SK-N-SH treated with all-trans-retinoic acid at 6 μM for 48 hours (cell line): Measurements from ENCODE around the gene GAST.

Experiments used
- ATAC-seq: fragments of 200-7000 bp; cut with Tn5 transposase; 3 replicates; pipeline ENCODE4 v1.9.1; 2020; ENCODE audit warnings: mild to moderate bottlenecking, moderate library complexity
- ARNTL ChIP-seq: fragments of 450-650 bp; formaldehyde crosslinking; IDR thresholded peaks from 2 replicates; pipeline ENCODE4 v1.5.0; 2020; ENCODE audit warnings: low read depth, mild to moderate bottlenecking, moderate library complexity, borderline replicate concordance
- BACH2 ChIP-seq: fragments of 250-450 bp; sonication (Bioruptor Pico); IDR thresholded peaks from 2 replicates; pipeline ENCODE4 v1.9.0; 2021; ENCODE audit warnings: mild to moderate bottlenecking, borderline replicate concordance
- CSDC2 ChIP-seq: fragments of 250-450 bp; sonication (Bioruptor Pico); IDR thresholded peaks from 2 replicates; pipeline ENCODE4 v1.5.0; 2020; ENCODE audit warnings: mild to moderate bottlenecking, moderate library complexity
- ESRRG ChIP-seq: fragments of 250-450 bp; sonication (Bioruptor Pico); IDR thresholded peaks from 2 replicates; pipeline ENCODE4 v1.6.1; 2021; ENCODE audit warnings: mild to moderate bottlenecking
- GLIS3 ChIP-seq: fragments of 250-450 bp; sonication (Bioruptor Pico); IDR thresholded peaks from 2 replicates; pipeline ENCODE4 v1.5.0; 2020; ENCODE audit warnings: mild to moderate bottlenecking, moderate library complexity
- OSR1 ChIP-seq: fragments of 250-450 bp; sonication (Bioruptor Pico); IDR thresholded peaks from 2 replicates; pipeline ENCODE4 v1.8.0; 2022; ENCODE audit warnings: moderate library complexity, mild to moderate bottlenecking, inconsistent platforms
- PPARA ChIP-seq: fragments of 250-450 bp; sonication (Bioruptor Pico); IDR thresholded peaks from 2 replicates; pipeline ENCODE4 v1.5.0; 2020; ENCODE audit warnings: mild to moderate bottlenecking, borderline replicate concordance
- RARB ChIP-seq: fragments of 250-450 bp; sonication (Bioruptor Pico); IDR thresholded peaks from 2 replicates; pipeline ENCODE4 v1.8.0; 2021; ENCODE audit warnings: mild to moderate bottlenecking, moderate library complexity
- SNAI2 ChIP-seq: fragments of 250-450 bp; sonication (Bioruptor Pico); IDR thresholded peaks from 2 replicates; pipeline ENCODE4 v1.5.0; 2020; ENCODE audit warnings: mild to moderate bottlenecking, moderate library complexity
- TOX ChIP-seq: fragments of 250-450 bp; sonication (Bioruptor Pico); IDR thresholded peaks from 2 replicates; pipeline ENCODE4 v1.8.0; 2021; ENCODE audit warnings: mild to moderate bottlenecking, moderate library complexity, borderline replicate concordance
- ZC3H10 ChIP-seq: fragments of 250-450 bp; sonication (Bioruptor Pico); IDR thresholded peaks from 2 replicates; pipeline ENCODE4 v1.5.1; 2021; ENCODE audit warnings: mild to moderate bottlenecking, moderate library complexity
- ZFP3 ChIP-seq: fragments of 250-450 bp; sonication (Bioruptor Pico); IDR thresholded peaks from 2 replicates; pipeline ENCODE4 v1.5.0; 2020; ENCODE audit warnings: mild to moderate bottlenecking, moderate library complexity
- ZFP30 ChIP-seq: fragments of 450-650 bp; formaldehyde crosslinking; IDR thresholded peaks from 2 replicates; pipeline ENCODE4 v1.5.0; 2022; ENCODE audit warnings: mild to moderate bottlenecking, moderate library complexity
- ZNF565 ChIP-seq: fragments of 450-650 bp; formaldehyde crosslinking; conservative IDR thresholded peaks from 2 replicates; pipeline ENCODE4 v1.5.0; 2020; ENCODE audit warnings: low read depth, mild to moderate bottlenecking, moderate library complexity
- ZNF70 ChIP-seq: fragments of 450-650 bp; formaldehyde crosslinking; IDR thresholded peaks from 2 replicates; pipeline ENCODE4 v1.5.0; 2020; ENCODE audit warnings: mild to moderate bottlenecking, moderate library complexity
- ZNF8 ChIP-seq: fragments of 450-650 bp; formaldehyde crosslinking; IDR thresholded peaks from 2 replicates; pipeline ENCODE4 v1.5.0; 2020; ENCODE audit warnings: mild to moderate bottlenecking, moderate library complexity
- TF ChIP-seq, protein P1 (sequence below): fragments of 250-450 bp; sonication (Bioruptor Pico); IDR thresholded peaks from 2 replicates; pipeline ENCODE4 v1.5.0; 2020; ENCODE audit warnings: mild to moderate bottlenecking, moderate library complexity
- TF ChIP-seq, protein P2 (sequence below): fragments of 250-450 bp; sonication (Bioruptor Pico); IDR thresholded peaks from 2 replicates; pipeline ENCODE4 v1.5.1; 2020; ENCODE audit warnings: low read depth, mild to moderate bottlenecking, moderate library complexity
- TF ChIP-seq, protein P3 (sequence below): fragments of 250-450 bp; sonication (Bioruptor Pico); IDR thresholded peaks from 2 replicates; pipeline ENCODE4 v1.5.1; 2021; ENCODE audit warnings: mild to moderate bottlenecking, moderate library complexity
- TF ChIP-seq, protein P4 (sequence below): fragments of 250-450 bp; sonication (Bioruptor Pico); IDR thresholded peaks from 2 replicates; pipeline ENCODE4 v1.8.0; 2020; ENCODE audit warnings: mild to moderate bottlenecking, moderate library complexity, borderline replicate concordance
- TF ChIP-seq, protein P5 (sequence below): fragments of 250-450 bp; sonication (Bioruptor Pico); IDR thresholded peaks from 2 replicates; pipeline ENCODE4 v1.8.0; 2021; ENCODE audit warnings: low read depth, mild to moderate bottlenecking, moderate library complexity, borderline replicate concordance

GAST gene

DNA sequence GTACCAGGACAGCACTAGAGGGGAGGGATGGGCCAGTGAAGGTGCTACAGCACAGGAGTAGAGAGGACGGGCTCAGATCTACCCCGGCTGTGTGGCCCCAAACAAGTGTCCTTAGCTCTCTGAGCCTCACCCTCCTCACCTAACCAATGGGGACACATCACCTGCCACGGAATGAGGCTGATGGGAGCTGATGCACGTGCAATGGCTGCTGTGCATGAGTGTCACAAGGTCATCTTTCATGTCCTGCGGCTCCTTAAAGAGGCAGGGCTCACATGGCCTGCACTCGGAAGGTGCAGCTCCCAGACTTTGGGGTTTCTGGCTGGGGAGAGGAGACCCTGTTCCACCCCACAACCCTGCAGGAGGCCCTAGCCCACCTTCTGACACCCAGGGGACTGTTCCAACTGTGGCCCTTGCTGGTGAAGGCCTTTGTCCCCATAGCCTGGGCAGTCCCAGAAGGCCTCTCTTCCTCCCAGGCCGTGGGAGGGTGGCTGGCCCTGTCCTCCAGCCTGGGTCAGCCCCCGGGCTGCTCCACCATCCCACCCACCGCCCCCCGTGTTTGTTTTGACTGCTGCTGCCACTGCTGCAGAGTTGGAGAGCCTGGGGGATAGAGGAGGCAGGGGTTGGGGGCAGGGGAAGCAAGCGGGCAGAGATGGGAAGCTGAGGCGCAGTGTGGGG is 11.8 kb downstream of the GAST start:
- no peak for ATAC-seq

DNA sequence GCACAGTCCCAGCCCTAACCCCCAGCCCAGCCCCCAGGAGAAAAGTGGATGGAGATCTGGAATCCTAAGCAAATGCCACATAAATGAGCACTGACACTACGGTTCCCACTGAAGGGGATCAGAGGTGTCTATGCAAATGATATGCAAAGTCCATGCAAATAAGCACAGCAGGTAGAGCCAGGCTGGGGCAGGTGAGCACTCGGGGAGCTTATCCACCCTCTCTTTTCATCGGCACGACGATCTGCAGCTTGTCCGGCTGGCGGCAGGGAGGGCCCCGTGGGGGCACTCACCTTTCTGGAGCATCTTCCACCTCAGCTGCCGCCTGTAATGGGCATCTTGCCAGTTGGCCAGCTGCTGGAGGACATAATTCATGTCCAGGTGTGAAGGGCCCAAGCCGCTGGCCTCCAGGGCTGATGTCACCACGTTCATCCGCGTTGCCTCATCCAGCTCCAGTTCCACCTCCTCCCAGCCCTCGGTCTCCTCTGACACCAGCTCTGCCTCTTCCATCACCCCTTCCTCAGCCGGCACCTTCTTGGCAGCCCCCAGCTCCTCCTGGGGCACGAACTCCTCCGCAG is 12.4 kb downstream of the GAST start:
- TF ChIP-seq RARB (CRISPR knock-in tag): no peak
- no peak for TF ChIP-seq ZNF70 (CRISPR knock-in tag)
- TF ChIP-seq TOX: no peak
- TF ChIP-seq ZNF8 (CRISPR knock-in tag): no peak
- TF ChIP-seq ZFP30: no peak
- no peak for TF ChIP-seq ARNTL (CRISPR knock-in tag)
- TF ChIP-seq SNAI2 (CRISPR knock-in tag): no peak
- no peak for TF ChIP-seq PPARA (CRISPR knock-in tag)
- TF ChIP-seq GLIS3: no peak
- TF ChIP-seq, protein P1, sequence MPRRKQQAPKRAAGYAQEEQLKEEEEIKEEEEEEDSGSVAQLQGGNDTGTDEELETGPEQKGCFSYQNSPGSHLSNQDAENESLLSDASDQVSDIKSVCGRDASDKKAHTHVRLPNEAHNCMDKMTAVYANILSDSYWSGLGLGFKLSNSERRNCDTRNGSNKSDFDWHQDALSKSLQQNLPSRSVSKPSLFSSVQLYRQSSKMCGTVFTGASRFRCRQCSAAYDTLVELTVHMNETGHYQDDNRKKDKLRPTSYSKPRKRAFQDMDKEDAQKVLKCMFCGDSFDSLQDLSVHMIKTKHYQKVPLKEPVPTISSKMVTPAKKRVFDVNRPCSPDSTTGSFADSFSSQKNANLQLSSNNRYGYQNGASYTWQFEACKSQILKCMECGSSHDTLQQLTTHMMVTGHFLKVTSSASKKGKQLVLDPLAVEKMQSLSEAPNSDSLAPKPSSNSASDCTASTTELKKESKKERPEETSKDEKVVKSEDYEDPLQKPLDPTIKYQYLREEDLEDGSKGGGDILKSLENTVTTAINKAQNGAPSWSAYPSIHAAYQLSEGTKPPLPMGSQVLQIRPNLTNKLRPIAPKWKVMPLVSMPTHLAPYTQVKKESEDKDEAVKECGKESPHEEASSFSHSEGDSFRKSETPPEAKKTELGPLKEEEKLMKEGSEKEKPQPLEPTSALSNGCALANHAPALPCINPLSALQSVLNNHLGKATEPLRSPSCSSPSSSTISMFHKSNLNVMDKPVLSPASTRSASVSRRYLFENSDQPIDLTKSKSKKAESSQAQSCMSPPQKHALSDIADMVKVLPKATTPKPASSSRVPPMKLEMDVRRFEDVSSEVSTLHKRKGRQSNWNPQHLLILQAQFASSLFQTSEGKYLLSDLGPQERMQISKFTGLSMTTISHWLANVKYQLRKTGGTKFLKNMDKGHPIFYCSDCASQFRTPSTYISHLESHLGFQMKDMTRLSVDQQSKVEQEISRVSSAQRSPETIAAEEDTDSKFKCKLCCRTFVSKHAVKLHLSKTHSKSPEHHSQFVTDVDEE (CRISPR knock-in tag): no peak
- no peak for TF ChIP-seq ESRRG (CRISPR knock-in tag)
- TF ChIP-seq ZC3H10: no peak
- TF ChIP-seq ZNF565 (CRISPR knock-in tag): no peak
- TF ChIP-seq, protein P2, sequence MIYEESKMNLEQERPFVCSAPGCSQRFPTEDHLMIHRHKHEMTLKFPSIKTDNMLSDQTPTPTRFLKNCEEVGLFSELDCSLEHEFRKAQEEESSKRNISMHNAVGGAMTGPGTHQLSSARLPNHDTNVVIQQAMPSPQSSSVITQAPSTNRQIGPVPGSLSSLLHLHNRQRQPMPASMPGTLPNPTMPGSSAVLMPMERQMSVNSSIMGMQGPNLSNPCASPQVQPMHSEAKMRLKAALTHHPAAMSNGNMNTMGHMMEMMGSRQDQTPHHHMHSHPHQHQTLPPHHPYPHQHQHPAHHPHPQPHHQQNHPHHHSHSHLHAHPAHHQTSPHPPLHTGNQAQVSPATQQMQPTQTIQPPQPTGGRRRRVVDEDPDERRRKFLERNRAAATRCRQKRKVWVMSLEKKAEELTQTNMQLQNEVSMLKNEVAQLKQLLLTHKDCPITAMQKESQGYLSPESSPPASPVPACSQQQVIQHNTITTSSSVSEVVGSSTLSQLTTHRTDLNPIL (CRISPR knock-in tag): no peak
- no peak for TF ChIP-seq BACH2
- TF ChIP-seq, all 23 proteins: peak for 0
- ATAC-seq: no peak

More for the DNA sequence above, 11.8 kb downstream of the GAST start:
- TF ChIP-seq ZNF70 (CRISPR knock-in tag) (no peak), ZFP3 (CRISPR knock-in tag) (no peak), RARB (CRISPR knock-in tag) (no peak), SNAI2 (CRISPR knock-in tag) (no peak), ARNTL (CRISPR knock-in tag) (no peak), ZFP30 (no peak), CSDC2 (CRISPR knock-in tag) (no peak), ESRRG (CRISPR knock-in tag) (no peak), GLIS3 (no peak), TOX (no peak), OSR1 (CRISPR knock-in tag) (no peak), BACH2 (no peak), ZNF565 (CRISPR knock-in tag) (no peak), ZC3H10 (no peak)
- TF ChIP-seq, protein P3, sequence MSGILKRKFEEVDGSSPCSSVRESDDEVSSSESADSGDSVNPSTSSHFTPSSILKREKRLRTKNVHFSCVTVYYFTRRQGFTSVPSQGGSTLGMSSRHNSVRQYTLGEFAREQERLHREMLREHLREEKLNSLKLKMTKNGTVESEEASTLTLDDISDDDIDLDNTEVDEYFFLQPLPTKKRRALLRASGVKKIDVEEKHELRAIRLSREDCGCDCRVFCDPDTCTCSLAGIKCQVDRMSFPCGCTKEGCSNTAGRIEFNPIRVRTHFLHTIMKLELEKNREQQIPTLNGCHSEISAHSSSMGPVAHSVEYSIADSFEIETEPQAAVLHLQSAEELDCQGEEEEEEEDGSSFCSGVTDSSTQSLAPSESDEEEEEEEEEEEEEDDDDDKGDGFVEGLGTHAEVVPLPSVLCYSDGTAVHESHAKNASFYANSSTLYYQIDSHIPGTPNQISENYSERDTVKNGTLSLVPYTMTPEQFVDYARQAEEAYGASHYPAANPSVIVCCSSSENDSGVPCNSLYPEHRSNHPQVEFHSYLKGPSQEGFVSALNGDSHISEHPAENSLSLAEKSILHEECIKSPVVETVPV (CRISPR knock-in tag): no peak
- TF ChIP-seq, protein P1 (CRISPR knock-in tag): no peak
- TF ChIP-seq, protein P4, sequence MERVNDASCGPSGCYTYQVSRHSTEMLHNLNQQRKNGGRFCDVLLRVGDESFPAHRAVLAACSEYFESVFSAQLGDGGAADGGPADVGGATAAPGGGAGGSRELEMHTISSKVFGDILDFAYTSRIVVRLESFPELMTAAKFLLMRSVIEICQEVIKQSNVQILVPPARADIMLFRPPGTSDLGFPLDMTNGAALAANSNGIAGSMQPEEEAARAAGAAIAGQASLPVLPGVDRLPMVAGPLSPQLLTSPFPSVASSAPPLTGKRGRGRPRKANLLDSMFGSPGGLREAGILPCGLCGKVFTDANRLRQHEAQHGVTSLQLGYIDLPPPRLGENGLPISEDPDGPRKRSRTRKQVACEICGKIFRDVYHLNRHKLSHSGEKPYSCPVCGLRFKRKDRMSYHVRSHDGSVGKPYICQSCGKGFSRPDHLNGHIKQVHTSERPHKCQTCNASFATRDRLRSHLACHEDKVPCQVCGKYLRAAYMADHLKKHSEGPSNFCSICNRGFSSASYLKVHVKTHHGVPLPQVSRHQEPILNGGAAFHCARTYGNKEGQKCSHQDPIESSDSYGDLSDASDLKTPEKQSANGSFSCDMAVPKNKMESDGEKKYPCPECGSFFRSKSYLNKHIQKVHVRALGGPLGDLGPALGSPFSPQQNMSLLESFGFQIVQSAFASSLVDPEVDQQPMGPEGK: no peak
- TF ChIP-seq, protein P5, sequence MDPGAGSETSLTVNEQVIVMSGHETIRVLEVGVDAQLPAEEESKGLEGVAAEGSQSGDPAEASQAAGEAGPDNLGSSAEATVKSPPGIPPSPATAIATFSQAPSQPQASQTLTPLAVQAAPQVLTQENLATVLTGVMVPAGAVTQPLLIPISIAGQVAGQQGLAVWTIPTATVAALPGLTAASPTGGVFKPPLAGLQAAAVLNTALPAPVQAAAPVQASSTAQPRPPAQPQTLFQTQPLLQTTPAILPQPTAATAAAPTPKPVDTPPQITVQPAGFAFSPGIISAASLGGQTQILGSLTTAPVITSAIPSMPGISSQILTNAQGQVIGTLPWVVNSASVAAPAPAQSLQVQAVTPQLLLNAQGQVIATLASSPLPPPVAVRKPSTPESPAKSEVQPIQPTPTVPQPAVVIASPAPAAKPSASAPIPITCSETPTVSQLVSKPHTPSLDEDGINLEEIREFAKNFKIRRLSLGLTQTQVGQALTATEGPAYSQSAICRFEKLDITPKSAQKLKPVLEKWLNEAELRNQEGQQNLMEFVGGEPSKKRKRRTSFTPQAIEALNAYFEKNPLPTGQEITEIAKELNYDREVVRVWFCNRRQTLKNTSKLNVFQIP (CRISPR knock-in tag): no peak
